Measurements from ENCODE around the gene SF3B2. TPM values are rescaled to one million over a fixed set of nuclear protein-coding genes. Genes with fewer than 3 reads are reported as not detected.

The SF3B2 gene
- total RNA-seq, 1 donor from 2014 or later: 201 TPM

- Mint-ChIP-seq H3K4me3 (no peak overlapping the region), H3K27me3 (ENCODE audit: low read depth) (peaks cover 2% of the 10 kb centered on the region), H3K4me1 (no peaks in the 10 kb centered on the region), H3K36me3 (no peaks in the 10 kb centered on the region), H3K9me3 (no peaks in the 10 kb centered on the region), H3K27ac (no peak overlapping the region)
- no peak for DNase-seq (ENCODE audit: low spot score in 2 of 2, unreplicated experiment in 2 of 2)
- TF ChIP-seq CTCF (IDR thresholded peaks at IDR 0.05; ENCODE audit: unreplicated experiment): no peak
Measured at GRCh38 chr11:66014804-66015453, 37.2 kb upstream of the SF3B2 start.

GRCh38 chr11:66015454-66015881 lies 36.7 kb upstream of the SF3B2 start:
- no peak overlapping the region for H3K4me3 Mint-ChIP-seq
- H3K27ac Mint-ChIP-seq: no peak overlapping the region
- TF ChIP-seq CTCF (IDR thresholded peaks at IDR 0.05; ENCODE audit: unreplicated experiment): no peak
- H3K9me3 Mint-ChIP-seq: no peaks in the 10 kb centered on the region
- no peaks in the 10 kb centered on the region for H3K4me1 Mint-ChIP-seq
- DNase-seq (ENCODE audit: low spot score in 2 of 2, unreplicated experiment in 2 of 2): no peak
- H3K36me3 Mint-ChIP-seq: no peaks in the 10 kb centered on the region
- peaks cover 2% of the 10 kb centered on the region for H3K27me3 Mint-ChIP-seq (ENCODE audit: low read depth)

GRCh38 chr11:66015936-66016792 lies 36.0 kb upstream of the SF3B2 start:
- no peak overlapping the region for H3K27ac Mint-ChIP-seq

GRCh38 chr11:66016793-66017177 lies 35.4 kb upstream of the SF3B2 start:
- Mint-ChIP-seq H3K27ac (no peak overlapping the region), H3K27me3 (ENCODE audit: low read depth) (no peaks in the 10 kb centered on the region), H3K4me3 (no peak overlapping the region), H3K4me1 (no peaks in the 10 kb centered on the region), H3K36me3 (no peaks in the 10 kb centered on the region), H3K9me3 (no peaks in the 10 kb centered on the region)
- TF ChIP-seq CTCF (IDR thresholded peaks at IDR 0.05; ENCODE audit: unreplicated experiment): no peak
- DNase-seq (ENCODE audit: low spot score in 2 of 2, unreplicated experiment in 2 of 2): no peak

More at GRCh38 chr11:66015936-66016792, 36.0 kb upstream of the SF3B2 start:
- TF ChIP-seq CTCF (IDR thresholded peaks at IDR 0.05; ENCODE audit: unreplicated experiment): no peak
- no peaks in the 10 kb centered on the region for H3K36me3 Mint-ChIP-seq
- no peak for DNase-seq (ENCODE audit: low spot score in 2 of 2, unreplicated experiment in 2 of 2)
- H3K4me3 Mint-ChIP-seq: no peak overlapping the region
- H3K9me3 Mint-ChIP-seq: no peaks in the 10 kb centered on the region
- H3K27me3 Mint-ChIP-seq (ENCODE audit: low read depth): peaks cover 2% of the 10 kb centered on the region
- no peaks in the 10 kb centered on the region for H3K4me1 Mint-ChIP-seq

GRCh38 chr11:66017321-66017720 lies 34.8 kb upstream of the SF3B2 start:
- TF ChIP-seq CTCF (IDR thresholded peaks at IDR 0.05; ENCODE audit: unreplicated experiment): no peak
- H3K4me1 Mint-ChIP-seq: no peaks in the 10 kb centered on the region
- H3K9me3 Mint-ChIP-seq: no peaks in the 10 kb centered on the region
- H3K27me3 Mint-ChIP-seq (ENCODE audit: low read depth): peaks cover under 1% of the 10 kb centered on the region
- DNase-seq (ENCODE audit: low spot score in 2 of 2, unreplicated experiment in 2 of 2): no peak
- H3K4me3 Mint-ChIP-seq: no peak overlapping the region
- no peak overlapping the region for H3K27ac Mint-ChIP-seq
- no peaks in the 10 kb centered on the region for H3K36me3 Mint-ChIP-seq
